Suprapubic skin (tissue), 3 donors: ENCODE data around the gene UBN2.

Experiments used
- EP300 ChIP-seq: sonication (generic); formaldehyde crosslinking; IDR thresholded peaks from one replicate; pipeline ENCODE4 v1.6.1; 2017; ENCODE audit warnings: antibody characterized with exemption
- POLR2A ChIP-seq, 2 donors: fragments of 450-650 bp; IDR thresholded peaks; one replicate each; pipeline ENCODE4 v1.6.1; 2017; ENCODE audit warnings: antibody characterized with exemption in 2 of 2, mild to moderate bottlenecking in 2 of 2, moderate library complexity in 2 of 2
- TF ChIP-seq, protein P1 (sequence below), 2 donors: fragments of 200-600 bp in 1 of 2; fragments of 450-650 bp in 1 of 2; sonication (generic) in 1 of 2; IDR thresholded peaks; one replicate each; pipeline ENCODE4 v1.5.1; 2016 to 2019; ENCODE audit warnings: antibody characterized with exemption in 2 of 2, mild to moderate bottlenecking in 1 of 2, moderate library complexity in 1 of 2

DNA sequence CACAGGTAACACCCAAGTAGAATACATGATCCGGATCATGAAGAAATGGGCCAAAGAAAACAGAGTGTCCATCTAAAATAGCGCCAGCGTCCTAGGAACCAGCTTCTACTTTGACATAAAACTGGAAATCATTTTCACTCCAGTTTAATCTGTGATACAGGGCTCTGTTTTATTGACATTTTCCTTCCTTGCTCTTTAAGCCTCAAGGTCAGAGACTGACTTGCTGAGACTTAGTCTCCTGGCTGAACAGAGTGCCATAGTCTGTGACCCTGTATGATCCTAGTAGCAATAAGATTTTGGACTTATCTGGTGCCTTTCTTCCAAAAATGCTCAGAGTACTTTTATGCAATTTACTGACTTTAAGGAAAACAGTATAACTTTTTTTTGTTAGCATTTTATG, 41.7 kb upstream of the UBN2 start:
- TF ChIP-seq, protein P1, sequence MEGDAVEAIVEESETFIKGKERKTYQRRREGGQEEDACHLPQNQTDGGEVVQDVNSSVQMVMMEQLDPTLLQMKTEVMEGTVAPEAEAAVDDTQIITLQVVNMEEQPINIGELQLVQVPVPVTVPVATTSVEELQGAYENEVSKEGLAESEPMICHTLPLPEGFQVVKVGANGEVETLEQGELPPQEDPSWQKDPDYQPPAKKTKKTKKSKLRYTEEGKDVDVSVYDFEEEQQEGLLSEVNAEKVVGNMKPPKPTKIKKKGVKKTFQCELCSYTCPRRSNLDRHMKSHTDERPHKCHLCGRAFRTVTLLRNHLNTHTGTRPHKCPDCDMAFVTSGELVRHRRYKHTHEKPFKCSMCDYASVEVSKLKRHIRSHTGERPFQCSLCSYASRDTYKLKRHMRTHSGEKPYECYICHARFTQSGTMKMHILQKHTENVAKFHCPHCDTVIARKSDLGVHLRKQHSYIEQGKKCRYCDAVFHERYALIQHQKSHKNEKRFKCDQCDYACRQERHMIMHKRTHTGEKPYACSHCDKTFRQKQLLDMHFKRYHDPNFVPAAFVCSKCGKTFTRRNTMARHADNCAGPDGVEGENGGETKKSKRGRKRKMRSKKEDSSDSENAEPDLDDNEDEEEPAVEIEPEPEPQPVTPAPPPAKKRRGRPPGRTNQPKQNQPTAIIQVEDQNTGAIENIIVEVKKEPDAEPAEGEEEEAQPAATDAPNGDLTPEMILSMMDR (IDR thresholded peaks at IDR 0.05) = no peak
- TF ChIP-seq EP300 (no peak), POLR2A (IDR thresholded peaks at IDR 0.05) (no peak)
